Subcutaneous adipose tissue (tissue), 4 donors: Measurements from ENCODE around the gene DNAJA2. TPM values are rescaled to one million over a fixed set of nuclear protein-coding genes. Genes with fewer than 3 reads are reported as not detected.

Experiments
- total RNA-seq, 4 donors: library from RNA; depleted of rRNA; stranded (reverse); fragments of >200 nt; gene quantifications; one replicate each; pipeline ENCODE4 v1.1.0, GENCODE V29; 2016
- TF ChIP-seq, protein P1 (sequence below): fragments of 450-650 bp; IDR thresholded peaks from one replicate; pipeline ENCODE4 v1.5.1; 2016; ENCODE audit warnings: low read depth, mild to moderate bottlenecking, control low read depth, antibody characterized with exemption, moderate library complexity

Gene DNAJA2
- total RNA-seq, 4 donors from 2014 or later: 48.8 to 58.8 (median 54.1) TPM

DNA sequence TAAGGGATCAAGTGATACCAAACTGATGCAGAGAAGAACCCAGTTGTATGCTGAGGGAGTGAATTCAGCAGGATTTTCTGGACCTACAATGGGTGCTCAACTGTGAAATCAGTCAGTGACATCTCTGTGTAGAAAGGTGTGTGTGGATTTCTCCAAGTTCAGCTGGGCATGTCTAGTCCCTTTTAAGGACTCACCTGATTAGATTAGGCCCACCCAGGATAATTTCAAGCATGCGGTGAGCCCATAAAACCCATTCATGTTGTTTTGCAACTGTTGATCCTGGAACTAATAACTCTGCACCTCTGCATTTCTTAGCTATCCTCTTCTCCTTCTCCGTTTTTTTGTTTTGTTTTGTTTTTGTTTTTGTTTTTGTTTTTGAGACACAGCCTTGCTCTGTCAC, 35.1 kb upstream of the DNAJA2 start:
- TF ChIP-seq, protein P1, sequence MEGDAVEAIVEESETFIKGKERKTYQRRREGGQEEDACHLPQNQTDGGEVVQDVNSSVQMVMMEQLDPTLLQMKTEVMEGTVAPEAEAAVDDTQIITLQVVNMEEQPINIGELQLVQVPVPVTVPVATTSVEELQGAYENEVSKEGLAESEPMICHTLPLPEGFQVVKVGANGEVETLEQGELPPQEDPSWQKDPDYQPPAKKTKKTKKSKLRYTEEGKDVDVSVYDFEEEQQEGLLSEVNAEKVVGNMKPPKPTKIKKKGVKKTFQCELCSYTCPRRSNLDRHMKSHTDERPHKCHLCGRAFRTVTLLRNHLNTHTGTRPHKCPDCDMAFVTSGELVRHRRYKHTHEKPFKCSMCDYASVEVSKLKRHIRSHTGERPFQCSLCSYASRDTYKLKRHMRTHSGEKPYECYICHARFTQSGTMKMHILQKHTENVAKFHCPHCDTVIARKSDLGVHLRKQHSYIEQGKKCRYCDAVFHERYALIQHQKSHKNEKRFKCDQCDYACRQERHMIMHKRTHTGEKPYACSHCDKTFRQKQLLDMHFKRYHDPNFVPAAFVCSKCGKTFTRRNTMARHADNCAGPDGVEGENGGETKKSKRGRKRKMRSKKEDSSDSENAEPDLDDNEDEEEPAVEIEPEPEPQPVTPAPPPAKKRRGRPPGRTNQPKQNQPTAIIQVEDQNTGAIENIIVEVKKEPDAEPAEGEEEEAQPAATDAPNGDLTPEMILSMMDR: no peak

DNA sequence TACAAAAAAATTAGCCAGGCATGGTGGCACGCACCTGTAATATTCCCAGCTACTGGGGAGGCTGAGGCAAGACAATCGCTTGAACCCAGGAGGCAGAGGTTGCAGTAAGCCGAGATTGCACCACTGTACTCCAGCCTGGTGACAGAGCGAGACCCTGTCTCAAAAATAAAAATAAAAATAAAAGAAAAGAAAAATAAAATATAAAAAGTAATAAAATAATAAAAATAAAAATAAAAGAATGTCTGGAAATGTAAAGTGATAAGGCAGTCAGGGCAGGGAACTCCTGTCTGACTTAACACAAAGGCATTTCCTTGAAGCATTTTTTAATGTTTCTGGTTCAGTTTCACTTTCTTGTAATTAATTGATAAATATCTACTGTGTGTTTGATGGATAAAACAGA, 34.7 kb upstream of the DNAJA2 start:
- TF ChIP-seq, protein P1: no peak

DNA sequence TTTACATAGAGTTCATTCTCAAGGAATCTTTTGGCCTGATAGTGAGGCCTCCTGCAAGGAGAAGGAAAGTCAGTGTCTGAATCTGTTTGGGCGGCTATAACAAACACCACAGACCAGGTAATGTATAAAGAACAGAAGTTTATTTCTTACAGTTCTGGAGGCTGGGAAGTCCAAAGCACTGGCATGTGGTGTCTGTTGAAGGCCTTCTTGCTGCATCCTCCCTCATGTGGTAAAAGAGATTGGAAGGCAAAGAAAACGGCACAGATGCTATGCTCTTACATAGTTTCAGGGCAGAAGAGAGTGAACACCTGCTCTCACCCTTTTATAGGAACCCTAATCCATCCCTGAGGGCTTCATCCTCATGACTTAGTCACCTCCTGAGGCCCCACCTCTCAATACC, 31.2 kb upstream of the DNAJA2 start:
- TF ChIP-seq, protein P1: no peak

DNA sequence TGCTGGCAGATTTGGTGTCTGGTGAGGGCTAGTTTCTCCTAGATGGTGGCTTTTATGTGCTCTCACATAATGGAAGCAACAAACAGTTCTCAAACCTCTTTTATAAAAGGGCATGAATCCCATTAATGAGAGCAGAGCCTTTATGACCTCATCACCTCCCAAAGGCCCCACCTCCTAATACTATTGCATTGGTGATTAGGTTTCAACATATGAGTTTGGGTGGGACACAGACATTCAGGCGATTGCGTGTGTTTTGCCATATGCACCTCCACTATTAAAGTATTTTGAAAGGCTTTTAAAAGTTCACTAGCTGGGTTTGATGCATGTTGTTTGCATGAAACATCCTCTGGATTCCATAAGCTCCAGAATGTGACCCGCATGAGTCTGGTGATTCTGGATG, 24.4 kb upstream of the DNAJA2 start:
- TF ChIP-seq, protein P1: no peak

DNA sequence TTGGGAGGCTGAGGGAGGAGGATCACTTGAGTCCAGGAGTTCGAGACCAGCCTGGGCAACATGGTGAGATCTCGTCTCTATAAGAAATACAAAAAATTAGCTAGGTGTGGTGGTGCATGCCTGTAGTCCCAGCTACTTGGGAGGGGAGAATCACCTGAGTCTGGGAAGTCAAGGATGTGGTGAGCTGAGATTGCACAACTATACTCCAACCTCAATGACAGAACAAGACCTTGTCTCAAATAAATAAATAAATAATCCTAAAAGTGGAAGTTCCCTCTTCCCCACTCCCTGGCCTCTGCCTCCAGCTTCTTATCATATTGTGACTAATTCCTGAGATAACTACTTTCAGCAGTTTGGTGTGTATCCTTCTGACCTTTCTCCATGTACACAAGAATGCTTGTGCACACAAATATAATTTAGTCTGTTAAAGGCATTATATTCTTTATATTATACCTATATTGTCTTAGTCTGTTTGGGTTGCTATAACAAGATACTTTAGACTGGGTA, 23.5 kb upstream of the DNAJA2 start:
- TF ChIP-seq, protein P1: no peak

DNA sequence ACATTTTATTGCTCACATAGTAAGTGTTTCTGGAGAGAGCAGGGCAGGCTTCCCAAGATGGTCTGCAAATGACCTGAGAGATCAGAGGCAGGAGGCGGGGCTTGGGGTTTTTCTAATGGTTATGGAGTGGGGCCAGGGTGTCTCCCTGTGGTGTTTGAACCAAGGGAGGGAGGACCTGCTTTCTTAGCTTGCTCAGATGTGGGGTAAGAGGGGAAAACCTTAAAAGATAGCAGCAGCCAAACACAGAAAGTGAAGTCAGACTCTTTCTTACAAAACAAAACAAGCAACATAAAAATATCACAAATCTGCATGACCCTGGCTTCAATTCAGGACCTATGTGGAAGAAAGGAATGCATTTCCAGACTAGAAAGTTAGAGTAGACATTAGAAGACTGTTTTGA, 22.9 kb upstream of the DNAJA2 start:
- TF ChIP-seq, protein P1: no peak

DNA sequence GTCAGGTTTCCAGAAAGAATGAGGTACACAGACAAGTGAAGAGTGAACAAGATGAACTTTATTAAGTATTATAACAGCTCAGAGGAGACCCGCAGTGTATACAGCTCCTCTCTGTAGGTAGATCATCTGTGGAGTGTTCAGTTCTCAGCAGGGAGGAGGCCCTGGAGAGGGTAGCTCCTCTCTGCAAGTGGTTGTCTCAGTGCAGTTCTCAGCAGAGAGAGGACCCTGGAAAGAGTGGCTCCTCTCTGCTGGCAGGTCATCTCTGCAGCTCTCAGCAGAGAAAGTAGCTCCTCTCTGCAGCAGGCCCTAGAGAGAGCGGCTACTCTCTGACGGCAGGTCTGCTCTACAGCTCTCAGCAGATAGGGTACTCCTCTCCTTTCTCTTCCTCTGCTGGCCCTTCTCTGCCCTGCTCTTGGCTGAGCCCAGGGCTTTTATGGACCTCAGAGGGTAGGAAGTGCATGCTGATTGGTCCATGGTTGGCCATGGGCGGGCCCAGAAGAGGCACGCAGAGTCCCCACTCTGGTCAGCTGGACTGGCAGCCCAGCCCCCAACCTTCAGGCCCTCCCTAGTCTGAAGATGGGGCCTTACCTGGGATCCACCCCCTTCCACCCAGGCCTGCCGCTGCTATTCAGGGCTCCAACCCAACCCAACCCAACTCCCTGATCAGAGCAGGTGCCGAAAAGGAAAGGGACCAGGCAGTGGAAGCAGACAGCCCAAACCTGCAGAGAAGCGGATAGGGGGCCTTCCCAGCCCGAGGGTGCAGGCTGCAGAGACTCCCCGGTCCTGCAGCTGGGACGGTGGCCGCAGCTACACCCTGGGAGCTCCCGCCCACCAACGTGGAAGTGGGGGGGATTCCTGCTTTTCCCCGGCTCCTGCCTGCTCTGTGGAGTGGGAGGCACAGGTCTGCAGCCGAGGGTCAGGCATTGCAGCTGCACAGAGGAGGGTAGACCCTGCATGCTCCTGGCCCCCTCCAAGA, 18.5 kb upstream of the DNAJA2 start:
- TF ChIP-seq, protein P1: no peak
